DND-41 (cell line): ENCODE measurements around the gene ATXN1.

Source experiments
- ATAC-seq: fragments of 200-7000 bp; cut with Tn5 transposase; 3 replicates; pipeline ENCODE4 v1.9.1; 2021; ENCODE audit warnings: low read depth; ENCODE audit not compliant: insufficient read depth
- DNase-seq: peaks from one replicate; pipeline ENCODE4 v3.0.0-alpha.2; 2020
- H2AFZ ChIP-seq: 2 replicates; pipeline ENCODE4 v1.6.0; 2012; ENCODE audit warnings: low read depth, low read length
- H3K27ac ChIP-seq: 2 replicates; pipeline ENCODE4 v1.5.1; 2012; ENCODE audit warnings: low read length, inconsistent platforms
- H3K27me3 ChIP-seq: fragments of 200-600 bp; sonication (generic); 2 replicates; pipeline ENCODE4 v1.6.0; 2012; ENCODE audit warnings: low read length, mild to moderate bottlenecking, inconsistent platforms; ENCODE audit not compliant: insufficient read depth, poor library complexity
- H3K36me3 ChIP-seq: 2 replicates; pipeline ENCODE4 v1.5.1; 2012; ENCODE audit warnings: low read length, inconsistent platforms; ENCODE audit not compliant: insufficient read depth
- H3K4me1 ChIP-seq: 2 replicates; pipeline ENCODE4 v1.5.1; 2012; ENCODE audit warnings: mild to moderate bottlenecking, low read length; ENCODE audit not compliant: insufficient read depth
- H3K4me2 ChIP-seq: 2 replicates; pipeline ENCODE4 v1.6.0; 2012; ENCODE audit warnings: mild to moderate bottlenecking, moderate library complexity, low read length, inconsistent platforms; ENCODE audit not compliant: insufficient read depth
- H3K4me3 ChIP-seq, 2 experiments: fragments of 200-600 bp in 1 of 2; shearing (Covaris generic) in 1 of 2; 2 replicates each; pipeline ENCODE4 v1.5.1; 2012 to 2016; ENCODE audit warnings: inconsistent platforms in 2 of 2, low read length in 2 of 2, mild to moderate bottlenecking in 2 of 2, low read depth in 1 of 2, moderate library complexity in 1 of 2
- H3K79me2 ChIP-seq: 2 replicates; pipeline ENCODE4 v1.6.0; 2012; ENCODE audit warnings: low read length, inconsistent platforms; ENCODE audit not compliant: insufficient read depth
- H3K9ac ChIP-seq: 2 replicates; pipeline ENCODE4 v1.6.0; 2012; ENCODE audit warnings: low read depth, mild to moderate bottlenecking, inconsistent platforms, low read length, moderate library complexity
- H3K9me3 ChIP-seq: 2 replicates; pipeline ENCODE4 v1.5.1; 2012; ENCODE audit warnings: low read length, moderate library complexity, mild to moderate bottlenecking, inconsistent platforms; ENCODE audit not compliant: insufficient read depth, severe bottlenecking
- H4K20me1 ChIP-seq: 2 replicates; pipeline ENCODE4 v1.6.0; 2012; ENCODE audit warnings: low read length; ENCODE audit not compliant: insufficient read depth
- EZH2 ChIP-seq: IDR thresholded peaks from 3 replicates; pipeline ENCODE4 v1.6.1; 2012; ENCODE audit warnings: borderline replicate concordance, low read depth, mild to moderate bottlenecking, moderate library complexity, low read length, inconsistent platforms; ENCODE audit not compliant: severe bottlenecking
- TF ChIP-seq, protein P1 (sequence below): IDR thresholded peaks from 2 replicates; pipeline ENCODE4 v1.5.1; 2012; ENCODE audit warnings: borderline replicate concordance, low read length, moderate library complexity, mild to moderate bottlenecking; ENCODE audit not compliant: poor library complexity, severe bottlenecking; ENCODE audit errors: extremely low read depth

Gene ATXN1

DNA sequence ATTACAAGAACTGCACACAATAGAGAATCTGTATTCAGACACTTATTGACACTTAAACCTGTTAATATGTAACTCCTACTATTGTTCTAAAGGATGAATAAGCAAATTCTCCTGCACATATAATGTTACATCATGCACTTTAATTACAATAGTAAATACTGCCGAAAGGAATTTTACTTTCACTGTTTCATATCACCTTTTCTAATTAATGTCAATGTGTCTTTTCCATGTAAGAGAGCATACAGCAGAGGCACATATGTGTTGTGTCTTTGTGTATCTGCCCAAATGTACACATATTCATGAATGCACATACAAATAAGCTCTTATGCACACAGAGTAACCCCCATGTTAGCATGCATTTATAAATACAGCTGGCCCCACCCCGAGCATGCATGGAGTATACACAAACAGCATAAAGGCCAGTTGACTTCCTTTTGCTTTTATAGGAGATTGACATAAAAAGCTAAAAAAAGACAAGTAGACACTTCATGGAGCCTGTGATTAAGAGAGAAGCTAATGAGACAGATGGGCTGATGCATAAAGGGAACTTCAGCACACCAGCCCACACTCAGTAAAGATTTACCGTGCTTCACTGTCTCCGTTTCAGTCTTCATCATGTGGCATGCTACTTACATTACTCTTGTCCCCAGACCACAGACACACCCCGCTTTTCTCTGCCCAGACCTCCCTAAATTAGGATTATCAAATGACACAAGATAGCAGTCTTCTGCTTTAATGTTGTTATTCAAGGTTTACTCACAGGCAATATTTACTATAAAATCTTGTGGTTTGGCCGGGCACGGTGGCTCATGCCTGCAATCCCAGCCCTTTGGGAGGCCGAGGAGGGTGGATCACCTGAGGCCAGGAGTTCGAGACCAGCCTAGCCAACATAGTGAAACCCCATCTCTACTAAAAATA lies 184.6 kb downstream of the ATXN1 start:
- Histone ChIP-seq H3K4me2 (no peak overlapping the region), H3K27ac (no peak overlapping the region), H3K4me1 (no peaks in the 10 kb centered on the region), H4K20me1 (no peaks in the 10 kb centered on the region), H3K36me3 (no peaks in the 10 kb centered on the region), H3K27me3 (no peaks in the 10 kb centered on the region), H3K79me2 (no peaks in the 10 kb centered on the region), H3K9ac (no peak overlapping the region), H3K4me3 (no peak overlapping the region), H3K9me3 (no peaks in the 10 kb centered on the region), H2AFZ (no peak overlapping the region)
- no peak for TF ChIP-seq EZH2
- TF ChIP-seq, protein P1, sequence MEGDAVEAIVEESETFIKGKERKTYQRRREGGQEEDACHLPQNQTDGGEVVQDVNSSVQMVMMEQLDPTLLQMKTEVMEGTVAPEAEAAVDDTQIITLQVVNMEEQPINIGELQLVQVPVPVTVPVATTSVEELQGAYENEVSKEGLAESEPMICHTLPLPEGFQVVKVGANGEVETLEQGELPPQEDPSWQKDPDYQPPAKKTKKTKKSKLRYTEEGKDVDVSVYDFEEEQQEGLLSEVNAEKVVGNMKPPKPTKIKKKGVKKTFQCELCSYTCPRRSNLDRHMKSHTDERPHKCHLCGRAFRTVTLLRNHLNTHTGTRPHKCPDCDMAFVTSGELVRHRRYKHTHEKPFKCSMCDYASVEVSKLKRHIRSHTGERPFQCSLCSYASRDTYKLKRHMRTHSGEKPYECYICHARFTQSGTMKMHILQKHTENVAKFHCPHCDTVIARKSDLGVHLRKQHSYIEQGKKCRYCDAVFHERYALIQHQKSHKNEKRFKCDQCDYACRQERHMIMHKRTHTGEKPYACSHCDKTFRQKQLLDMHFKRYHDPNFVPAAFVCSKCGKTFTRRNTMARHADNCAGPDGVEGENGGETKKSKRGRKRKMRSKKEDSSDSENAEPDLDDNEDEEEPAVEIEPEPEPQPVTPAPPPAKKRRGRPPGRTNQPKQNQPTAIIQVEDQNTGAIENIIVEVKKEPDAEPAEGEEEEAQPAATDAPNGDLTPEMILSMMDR, result no peak
- ATAC-seq, result no peak
- DNase-seq, result no peak

DNA sequence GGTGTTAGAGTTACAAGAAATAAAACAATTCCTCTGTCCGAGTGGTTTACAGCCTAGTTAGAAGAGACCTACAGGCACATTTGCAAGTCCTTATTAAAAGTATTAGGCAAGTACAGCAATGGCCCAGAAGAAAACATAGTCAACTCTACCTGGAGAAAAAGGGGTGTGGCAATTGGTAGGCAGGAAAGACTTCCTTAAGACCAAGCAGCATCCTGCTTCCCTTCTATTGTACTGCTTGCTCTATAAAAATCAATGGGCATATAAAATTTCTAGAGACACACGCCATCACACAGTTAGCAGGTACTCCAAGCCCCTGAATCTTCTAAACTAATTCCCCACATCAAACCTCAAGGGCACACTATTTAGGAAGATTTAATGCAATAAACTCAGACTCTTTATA lies 185.6 kb downstream of the ATXN1 start:
- H3K4me2 ChIP-seq, result no peak overlapping the region
- no peaks in the 10 kb centered on the region for H4K20me1 ChIP-seq
- TF ChIP-seq, protein P1, result no peak
- no peak for TF ChIP-seq EZH2
- ATAC-seq, result no peak
- no peaks in the 10 kb centered on the region for H3K9me3 ChIP-seq
- H3K36me3 ChIP-seq, result no peaks in the 10 kb centered on the region
- H3K79me2 ChIP-seq, result no peaks in the 10 kb centered on the region
- H3K4me3 ChIP-seq, result no peak overlapping the region
- no peaks in the 10 kb centered on the region for H3K27me3 ChIP-seq
- no peak overlapping the region for H2AFZ ChIP-seq
- no peak for DNase-seq
- H3K4me1 ChIP-seq, result no peaks in the 10 kb centered on the region
- no peak overlapping the region for H3K27ac ChIP-seq
- no peak overlapping the region for H3K9ac ChIP-seq

DNA sequence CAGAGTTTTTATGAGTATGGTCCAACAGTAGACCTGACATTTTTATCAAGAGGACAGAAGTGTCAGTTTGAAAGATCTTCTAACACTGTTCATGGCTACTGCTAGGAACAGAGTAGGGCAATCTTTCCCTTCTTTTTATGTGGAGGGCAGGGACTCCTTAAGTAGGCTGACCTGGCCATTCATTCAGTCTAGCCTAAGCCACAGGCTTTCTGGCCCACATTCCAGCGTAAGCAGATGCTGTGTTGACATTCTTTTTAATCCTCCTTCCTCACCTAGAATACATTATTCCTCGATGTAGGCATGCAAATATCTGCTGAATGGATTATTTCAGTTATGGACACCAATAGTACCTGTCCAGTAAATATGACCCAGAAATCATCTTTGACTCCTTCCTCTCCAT lies 188.3 kb downstream of the ATXN1 start:
- DNase-seq, result no peak
- H3K79me2 ChIP-seq, result no peaks in the 10 kb centered on the region
- no peak for ATAC-seq
- no peaks in the 10 kb centered on the region for H3K4me1 ChIP-seq
- no peaks in the 10 kb centered on the region for H4K20me1 ChIP-seq
- TF ChIP-seq, protein P1, result no peak
- TF ChIP-seq EZH2, result no peak
- no peak overlapping the region for H3K4me3 ChIP-seq
- no peak overlapping the region for H3K9ac ChIP-seq
- no peaks in the 10 kb centered on the region for H3K36me3 ChIP-seq
- no peak overlapping the region for H3K4me2 ChIP-seq
- H2AFZ ChIP-seq, result no peak overlapping the region
- no peak overlapping the region for H3K27ac ChIP-seq
- no peaks in the 10 kb centered on the region for H3K9me3 ChIP-seq
- H3K27me3 ChIP-seq, result no peaks in the 10 kb centered on the region
